HCT116 (cell line): Measurements from ENCODE around the gene EPC1. TPM values are rescaled to one million over a fixed set of nuclear protein-coding genes. Genes with fewer than 3 reads are reported as not detected.
A peak's percentile ranks its signal among the peaks of the same experiment; 100 is the strongest.

Source experiments
- ATAC-seq: fragments of 200-7000 bp; cut with Tn5 transposase; 2 replicates; pipeline ENCODE4 v1.9.1; 2020; ENCODE audit warnings: mild to moderate bottlenecking, moderate library complexity
- BruUV-seq: library from RNA; stranded (reverse); fragments of 400-500 nt; replicated peaks from 2 replicates; lab custom pipeline; 2021; lab: Mats Ljungman, UMichigan
- CTCF ChIA-PET: fragments of 300-600 bp; sonication (Branson Sonifier 250); formaldehyde crosslinking; loops from one replicate; lab custom pipeline; 2021; ENCODE audit warnings: antibody characterized with exemption; lab: Charles Lee
- POLR2A ChIA-PET: fragments of 300-600, 350-600 bp; sonication (Branson Sonifier 250); formaldehyde crosslinking; loops from one replicate; lab custom pipeline; 2021; ENCODE audit warnings: antibody characterized with exemption; lab: Charles Lee
- RAD21 ChIA-PET, 2 experiments: fragments of 300-600 bp; sonication (Branson Sonifier 250); formaldehyde crosslinking; loops; one replicate each; lab custom pipeline; 2023; ENCODE audit warnings: low total read pairs in 2 of 2; ENCODE audit not compliant: uncharacterized antibody in 2 of 2, unreplicated experiment in 2 of 2, low non-redundant PET in 1 of 2; lab: Charles Lee
- DNase-seq: peaks from one replicate; pipeline ENCODE4 v3.0.0-alpha.2; 2010; ENCODE audit warnings: low read depth, low spot score
- H2AFZ ChIP-seq: fragments of 200-600 bp; shearing (Covaris generic), sonication (generic); 2 replicates; pipeline ENCODE4 v1.6.1; 2017; ENCODE audit warnings: low read depth, mixed run types, mixed read lengths, antibody characterized with exemption, low read length; ENCODE audit not compliant: poor library complexity, severe bottlenecking
- H3K27ac ChIP-seq: 2 replicates; pipeline ENCODE4 v1.5.1; 2012; ENCODE audit warnings: low read depth, low read length
- H3K27me3 ChIP-seq: fragments of 200-600 bp; sonication (generic); 2 replicates; pipeline ENCODE4 v1.6.1; 2016; ENCODE audit warnings: mixed run types, low read length, mixed read lengths; ENCODE audit not compliant: insufficient read depth
- H3K36me3 ChIP-seq, 2 experiments: fragments of 200-500 bp in 1 of 2; fragments of 200-600 bp in 1 of 2; sonication (Bioruptor generic) in 1 of 2; sonication (generic) in 1 of 2; 2 replicates each; pipeline versions ENCODE4 v1.5.1 to v1.6.1; 2014 to 2016; ENCODE audit warnings: low read length in 2 of 2, inconsistent platforms in 1 of 2, mixed read lengths in 1 of 2, mixed run types in 1 of 2; ENCODE audit not compliant: insufficient read depth in 2 of 2, control insufficient read depth in 1 of 2
- H3K4me1 ChIP-seq, 2 experiments: fragments of 200-600 bp in 1 of 2; sonication (generic) in 1 of 2; 2 replicates each; pipeline versions ENCODE4 v1.5.1 to v1.6.1; 2012 to 2017; ENCODE audit warnings: low read length in 2 of 2, inconsistent platforms in 1 of 2, mild to moderate bottlenecking in 1 of 2, mixed read lengths in 1 of 2, mixed run types in 1 of 2, moderate library complexity in 1 of 2; ENCODE audit not compliant: insufficient read depth in 2 of 2, control insufficient read depth in 1 of 2
- H3K4me2 ChIP-seq: fragments of 200-600 bp; sonication (generic); 2 replicates; pipeline ENCODE4 v1.6.1; 2017; ENCODE audit warnings: mixed run types, low read length, mixed read lengths
- H3K4me3 ChIP-seq, 2 experiments: fragments of 200-600 bp in 1 of 2; sonication (generic) in 1 of 2; replicated peaks in 1 of 2; 2 replicates each; pipeline ENCODE4 v1.5.1; 2011 to 2016; ENCODE audit warnings: low read length in 2 of 2, control low read depth in 1 of 2, low read depth in 1 of 2, mild to moderate bottlenecking in 1 of 2, mixed read lengths in 1 of 2, mixed run types in 1 of 2
- H3K79me2 ChIP-seq: fragments of 200-600 bp; sonication (generic); 2 replicates; pipeline ENCODE4 v1.6.1; 2017; ENCODE audit warnings: mild to moderate bottlenecking, mixed run types, low read length, moderate library complexity, mixed read lengths; ENCODE audit not compliant: insufficient read depth
- H3K9ac ChIP-seq: fragments of 200-600 bp; sonication (generic); 2 replicates; pipeline ENCODE4 v1.6.1; 2016; ENCODE audit warnings: low read length, mixed read lengths
- H3K9me2 ChIP-seq: fragments of 200-600 bp; sonication (generic), shearing (Covaris generic); 2 replicates; pipeline ENCODE4 v1.6.1; 2017; ENCODE audit warnings: mixed run types, mild to moderate bottlenecking, moderate library complexity; ENCODE audit not compliant: insufficient read depth
- H3K9me3 ChIP-seq, 2 experiments: fragments of 200-500 bp in 1 of 2; fragments of 200-600 bp in 1 of 2; sonication (Bioruptor generic) in 1 of 2; sonication (generic) in 1 of 2; 2 replicates each; pipeline ENCODE4 v1.6.1; 2014 to 2017; ENCODE audit warnings: low read length in 2 of 2, mixed read lengths in 2 of 2, inconsistent platforms in 1 of 2, low read depth in 1 of 2, mild to moderate bottlenecking in 1 of 2, mixed run types in 1 of 2, moderate library complexity in 1 of 2; ENCODE audit not compliant: control insufficient read depth in 1 of 2, insufficient read depth in 1 of 2
- H4K20me1 ChIP-seq: fragments of 200-600 bp; sonication (generic), shearing (Covaris generic); 2 replicates; pipeline ENCODE4 v1.6.1; 2017; ENCODE audit warnings: mixed run types, mild to moderate bottlenecking, moderate library complexity; ENCODE audit not compliant: insufficient read depth
- ATF3 ChIP-seq: IDR thresholded peaks from 2 replicates; pipeline ENCODE4 v1.6.1; 2012
- CEBPB ChIP-seq: IDR thresholded peaks from 2 replicates; pipeline ENCODE4 v1.6.1; 2012; ENCODE audit warnings: low read depth
- CTCF ChIP-seq, 3 experiments: fragments of 200-600 bp in 1 of 3; sonication (generic) in 1 of 3; IDR thresholded peaks in 2 of 3; conservative IDR thresholded peaks in 1 of 3; 2 replicates each; pipeline ENCODE4 v1.5.1; 2012 to 2017; ENCODE audit warnings: low read depth in 2 of 3, low read length in 2 of 3, antibody characterized with exemption in 1 of 3, borderline replicate concordance in 1 of 3, control low read depth in 1 of 3, mild to moderate bottlenecking in 1 of 3, mixed read lengths in 1 of 3, mixed run types in 1 of 3, moderate library complexity in 1 of 3; ENCODE audit not compliant: insufficient read depth in 1 of 3
- MAX ChIP-seq: IDR thresholded peaks from 2 replicates; pipeline ENCODE4 v1.6.1; 2012
- RAD21 ChIP-seq: IDR thresholded peaks from 2 replicates; pipeline ENCODE4 v1.6.1; 2012; ENCODE audit warnings: low read depth, mild to moderate bottlenecking
- SP1 ChIP-seq: IDR thresholded peaks from 2 replicates; pipeline ENCODE4 v1.6.1; 2012; ENCODE audit warnings: low read depth
- SRF ChIP-seq: IDR thresholded peaks from 2 replicates; pipeline ENCODE4 v1.6.1; 2012; ENCODE audit warnings: low read depth
- intact Hi-C: fragments of 100-400 bp; cut with micrococcal nuclease; formaldehyde crosslinking; loops from 2 replicates; pipeline ENCODE4 v1.10.0; 2022
- total RNA-seq: library from RNA; stranded (reverse); gene quantifications from one replicate; pipeline ENCODE4 v1.2.1, GENCODE V29; 2021; ENCODE audit not compliant: unreplicated experiment

Gene EPC1
- total RNA-seq, 1 experiment from 2014 or later: 20.1 TPM

- Histone ChIP-seq H3K27me3 (no peaks in the 10 kb centered on the region), H3K9ac (no peak overlapping the region), H3K4me3 (no peak overlapping the region), H3K4me1 (no peaks in the 10 kb centered on the region), H2AFZ (no peak overlapping the region), H3K79me2 (no peaks in the 10 kb centered on the region; the same call in 1 of the 2 replicates), H3K4me2 (peak overlapping the region; percentile 10), H3K9me3 (no peaks in the 10 kb centered on the region), H4K20me1 (no peaks in the 10 kb centered on the region), H3K27ac (no peak overlapping the region), H3K36me3 (no peaks in the 10 kb centered on the region), H3K9me2 (no peaks in the 10 kb centered on the region)
- ATAC-seq (peak; percentile 66), DNase-seq (peak; percentile 48)
- no TSS peak for BruUV-seq
- ChIA-PET CTCF (interaction anchor here (0.8 to 1.0 kb wide), 2 partner anchors 111 to 178 kb away, joined by 3 to 4 read pairs; no protein-coding TSS in a partner anchor), RAD21 (no interaction called here), POLR2A (no interaction called here)
- intact Hi-C loops: loop anchor here (10.0 kb wide), 1 partner anchor 313 kb away; the partner anchor contains the start of gene KIF5B
- no peak for TF ChIP-seq SP1
- no peak for TF ChIP-seq MAX
- no peak for TF ChIP-seq ATF3
- peak; percentile 70 for TF ChIP-seq RAD21
- peak; percentile 48 to 81 (median 69); a peak in 5 of 6 replicates for TF ChIP-seq CTCF (IDR thresholded peaks at IDR 0.05 in 2 of 3, conservative IDR thresholded peaks at IDR 0.05 in 1 of 3; ENCODE audit: borderline replicate concordance in 1 of 3, insufficient read depth in 1 of 3, low read depth in 2 of 3, low read length in 2 of 3)
- 0 out of 2 replicates have a peak, but pooled peaks have one; percentile 24 for TF ChIP-seq SRF
- no peak for TF ChIP-seq CEBPB
Measured at GRCh38 chr10:32367793-32368453, 21.0 kb upstream of the EPC1 start.
